ENCODE measurements around the gene MYMK. TPM values are rescaled to one million over a fixed set of nuclear protein-coding genes. Genes with fewer than 3 reads are reported as not detected.

Gene MYMK
- total RNA-seq, 1 donor from 2014 or later: 8.9 TPM

DNA sequence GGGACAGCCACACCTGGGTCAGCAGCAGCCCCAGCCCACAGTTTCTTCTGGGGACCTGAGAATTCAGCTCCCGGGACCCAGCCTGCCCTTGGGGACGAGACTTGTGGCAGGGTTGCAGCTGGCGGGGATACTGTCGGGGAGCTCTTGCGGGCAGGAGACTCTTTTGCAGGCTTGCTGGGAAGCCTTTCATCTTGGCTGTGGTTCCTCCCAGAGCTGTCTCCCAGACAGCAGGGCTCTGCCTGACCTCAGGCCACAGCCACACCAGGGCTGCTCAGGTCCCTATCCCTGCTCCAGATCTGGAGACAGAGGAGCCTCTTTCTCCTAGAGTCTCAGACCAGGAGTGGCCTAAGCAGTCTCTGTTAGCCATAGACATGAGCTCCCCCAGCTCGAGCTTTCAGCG, 4.7 kb upstream of the MYMK start:
- Histone ChIP-seq H3K9ac (ENCODE audit: low read depth in 1 of 3, low read length in 3 of 3) (no peak overlapping the region), H3K27me3 (ENCODE audit: control insufficient read depth in 3 of 3, insufficient read depth in 3 of 3, low read length in 3 of 3) (peaks cover 12 to 75% (median 17%) of the 10 kb centered on the region in 3 donors), H3K9me3 (ENCODE audit: control insufficient read depth in 3 of 3, low read length in 3 of 3) (no peaks in the 10 kb centered on the region), H3K36me3 (ENCODE audit: control insufficient read depth in 3 of 3, insufficient read depth in 3 of 3, low read length in 3 of 3) (no peaks in the 10 kb centered on the region), H3K4me1 (ENCODE audit: control insufficient read depth in 3 of 3, insufficient read depth in 3 of 3, low read length in 3 of 3) (peaks cover 45 to 49% (median 48%) of the 10 kb centered on the region in 3 donors), H3K27ac (ENCODE audit: low read depth, low read length) (peak overlapping the region; percentile 7), H3K4me3 (ENCODE audit: low read length in 3 of 3) (no peak overlapping the region)

- H3K4me3 ChIP-seq (ENCODE audit: low read length in 3 of 3): no peak overlapping the region
- no peaks in the 10 kb centered on the region for H3K9me3 ChIP-seq (ENCODE audit: control insufficient read depth in 3 of 3, low read length in 3 of 3)
- H3K36me3 ChIP-seq (ENCODE audit: control insufficient read depth in 3 of 3, insufficient read depth in 3 of 3, low read length in 3 of 3): no peaks in the 10 kb centered on the region
- peak overlapping the region in 1 of 3 donors; percentile 40 for H3K9ac ChIP-seq (ENCODE audit: low read depth in 1 of 3, low read length in 3 of 3)
- H3K27me3 ChIP-seq (ENCODE audit: control insufficient read depth in 3 of 3, insufficient read depth in 3 of 3, low read length in 3 of 3): peaks cover 12 to 71% (median 17%) of the 10 kb centered on the region in 3 donors
- H3K27ac ChIP-seq (ENCODE audit: low read depth, low read length): no peak overlapping the region
- H3K4me1 ChIP-seq (ENCODE audit: control insufficient read depth in 3 of 3, insufficient read depth in 3 of 3, low read length in 3 of 3): peaks cover 42 to 44% (median 42%) of the 10 kb centered on the region in 3 donors
These were observed 4.1 kb upstream of the MYMK start for GRCh38 chr9:133528876-133529241.

DNA sequence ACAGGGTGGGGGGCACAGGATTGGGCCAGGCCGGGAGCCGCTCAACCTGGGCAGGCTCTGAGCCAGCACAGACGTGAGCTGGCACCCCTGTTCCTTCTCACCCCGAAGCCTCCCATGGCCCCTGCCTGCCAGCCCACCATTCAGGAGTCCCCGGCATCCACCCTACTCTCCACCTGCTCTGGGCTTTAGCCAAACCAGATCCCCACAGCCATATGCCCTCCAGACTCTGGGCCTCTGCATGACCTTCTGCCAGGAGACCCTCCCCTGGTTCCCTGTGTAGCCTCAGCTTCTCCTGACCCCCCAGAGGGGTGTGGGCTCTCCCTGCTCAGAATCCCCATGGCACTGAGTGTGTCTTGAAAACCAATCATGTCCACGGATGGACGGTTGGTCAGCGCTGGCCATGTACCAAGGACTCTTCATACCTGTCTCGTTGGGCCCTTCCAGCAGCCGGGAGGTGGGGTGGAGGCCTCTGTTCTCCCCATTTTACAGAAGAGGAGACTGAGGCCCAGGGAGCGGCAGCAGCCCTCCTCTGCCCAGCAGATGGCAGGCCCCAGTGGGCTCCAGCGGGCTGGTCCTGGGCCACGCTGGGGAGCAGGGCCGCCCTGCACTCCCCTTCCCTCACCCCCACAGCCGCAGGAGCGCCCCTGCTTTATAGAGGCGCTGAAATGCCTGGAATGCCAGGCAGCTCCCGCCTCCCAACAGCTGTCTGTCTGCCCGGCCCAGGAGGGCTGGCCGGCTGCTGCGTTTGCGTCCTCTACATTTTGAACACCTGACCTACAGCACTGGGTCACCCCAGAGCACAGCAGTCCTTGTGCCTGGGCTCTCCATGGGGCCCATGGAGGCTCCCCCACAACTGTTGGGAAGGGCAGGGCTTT, 3.5 kb upstream of the MYMK start:
- peaks cover 12 to 65% (median 12%) of the 10 kb centered on the region in 3 donors for H3K27me3 ChIP-seq (ENCODE audit: control insufficient read depth in 3 of 3, insufficient read depth in 3 of 3, low read length in 3 of 3)
- peak overlapping the region in 1 of 3 donors; percentile 50 for H3K9ac ChIP-seq (ENCODE audit: low read depth in 1 of 3, low read length in 3 of 3)
- H3K4me1 ChIP-seq (ENCODE audit: control insufficient read depth in 3 of 3, insufficient read depth in 3 of 3, low read length in 3 of 3): peaks cover 36 to 37% (median 36%) of the 10 kb centered on the region in 3 donors
- no peaks in the 10 kb centered on the region for H3K36me3 ChIP-seq (ENCODE audit: control insufficient read depth in 3 of 3, insufficient read depth in 3 of 3, low read length in 3 of 3)
- H3K9me3 ChIP-seq (ENCODE audit: control insufficient read depth in 3 of 3, low read length in 3 of 3): no peaks in the 10 kb centered on the region
- H3K4me3 ChIP-seq (ENCODE audit: low read length in 3 of 3): no peak overlapping the region
- H3K27ac ChIP-seq (ENCODE audit: low read depth, low read length): peak overlapping the region; percentile 40

DNA sequence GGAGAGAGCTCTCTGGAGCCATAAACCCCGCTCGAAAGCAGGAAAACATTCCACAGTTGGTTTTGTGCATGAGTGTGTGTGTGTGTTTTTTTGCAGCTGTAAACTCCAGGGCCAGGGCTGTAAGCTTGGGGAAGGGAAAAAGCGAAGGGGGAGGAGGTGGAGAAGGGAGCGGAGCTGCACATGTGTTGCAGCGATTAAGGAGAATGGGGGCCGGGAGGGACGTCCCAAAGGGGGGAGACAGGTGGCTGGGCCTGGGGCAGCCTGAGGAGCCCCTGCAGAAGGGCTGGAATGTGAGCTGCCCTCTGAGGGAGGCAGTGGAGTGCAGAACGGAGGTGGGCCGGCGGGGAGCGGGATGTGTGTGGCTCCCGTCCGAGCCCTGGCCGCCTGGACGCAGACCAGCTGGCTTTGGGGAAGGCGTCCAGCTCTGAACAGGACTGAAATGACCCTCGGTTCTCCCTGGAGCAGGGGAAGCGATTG, 2.7 kb upstream of the MYMK start:
- Histone ChIP-seq H3K27me3 (ENCODE audit: control insufficient read depth in 3 of 3, insufficient read depth in 3 of 3, low read length in 3 of 3) (peaks cover 9 to 57% (median 12%) of the 10 kb centered on the region in 3 donors), H3K9ac (ENCODE audit: low read depth in 1 of 3, low read length in 3 of 3) (peak overlapping the region in 1 of 3 donors; percentile 50), H3K9me3 (ENCODE audit: control insufficient read depth in 3 of 3, low read length in 3 of 3) (no peaks in the 10 kb centered on the region), H3K4me1 (ENCODE audit: control insufficient read depth in 3 of 3, insufficient read depth in 3 of 3, low read length in 3 of 3) (peaks cover 30 to 35% (median 32%) of the 10 kb centered on the region in 3 donors), H3K4me3 (ENCODE audit: low read length in 3 of 3) (peak overlapping the region in 1 of 3 donors; percentile 13), H3K27ac (ENCODE audit: low read depth, low read length) (peak overlapping the region; percentile 40), H3K36me3 (ENCODE audit: control insufficient read depth in 3 of 3, insufficient read depth in 3 of 3, low read length in 3 of 3) (no peaks in the 10 kb centered on the region)

GRCh38 chr9:133526721-133527321, 2.1 kb upstream of the MYMK start:
- no peak overlapping the region for H3K9ac ChIP-seq (ENCODE audit: low read depth in 1 of 3, low read length in 3 of 3)
- peaks cover 29 to 35% (median 32%) of the 10 kb centered on the region in 3 donors for H3K4me1 ChIP-seq (ENCODE audit: control insufficient read depth in 3 of 3, insufficient read depth in 3 of 3, low read length in 3 of 3)
- H3K36me3 ChIP-seq (ENCODE audit: control insufficient read depth in 3 of 3, insufficient read depth in 3 of 3, low read length in 3 of 3): no peaks in the 10 kb centered on the region
- peaks cover 7 to 55% (median 12%) of the 10 kb centered on the region in 3 donors for H3K27me3 ChIP-seq (ENCODE audit: control insufficient read depth in 3 of 3, insufficient read depth in 3 of 3, low read length in 3 of 3)
- H3K9me3 ChIP-seq (ENCODE audit: control insufficient read depth in 3 of 3, low read length in 3 of 3): no peaks in the 10 kb centered on the region
- no peak overlapping the region for H3K4me3 ChIP-seq (ENCODE audit: low read length in 3 of 3)
- peak overlapping the region; percentile 9 for H3K27ac ChIP-seq (ENCODE audit: low read depth, low read length)

DNA sequence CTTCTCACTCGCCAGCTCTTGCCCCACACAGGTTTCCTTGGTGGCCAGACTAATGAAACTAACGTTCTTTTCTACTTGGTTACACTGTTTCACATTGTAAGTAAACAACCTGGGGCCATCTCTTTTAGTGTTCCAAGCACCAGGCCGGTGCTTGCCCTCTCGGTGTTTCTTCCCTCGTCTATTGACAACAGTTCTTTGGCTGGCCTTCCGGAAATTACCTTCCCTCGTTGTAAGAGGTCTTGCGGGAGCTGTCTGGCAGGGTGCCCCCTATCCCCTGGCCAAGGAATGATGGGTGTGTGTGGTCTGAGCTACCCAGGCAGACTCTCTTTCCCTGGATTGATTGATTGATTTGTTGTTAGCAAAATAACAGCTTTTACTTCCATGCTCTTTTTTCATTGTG, 918 bp upstream of the MYMK start:
- Histone ChIP-seq H3K4me1 (ENCODE audit: control insufficient read depth in 3 of 3, insufficient read depth in 3 of 3, low read length in 3 of 3) (peaks cover 29 to 35% (median 32%) of the 10 kb centered on the region in 3 donors), H3K27me3 (ENCODE audit: control insufficient read depth in 3 of 3, insufficient read depth in 3 of 3, low read length in 3 of 3) (peaks cover 7 to 45% (median 8%) of the 10 kb centered on the region in 3 donors), H3K9me3 (ENCODE audit: control insufficient read depth in 3 of 3, low read length in 3 of 3) (no peaks in the 10 kb centered on the region)

DNA sequence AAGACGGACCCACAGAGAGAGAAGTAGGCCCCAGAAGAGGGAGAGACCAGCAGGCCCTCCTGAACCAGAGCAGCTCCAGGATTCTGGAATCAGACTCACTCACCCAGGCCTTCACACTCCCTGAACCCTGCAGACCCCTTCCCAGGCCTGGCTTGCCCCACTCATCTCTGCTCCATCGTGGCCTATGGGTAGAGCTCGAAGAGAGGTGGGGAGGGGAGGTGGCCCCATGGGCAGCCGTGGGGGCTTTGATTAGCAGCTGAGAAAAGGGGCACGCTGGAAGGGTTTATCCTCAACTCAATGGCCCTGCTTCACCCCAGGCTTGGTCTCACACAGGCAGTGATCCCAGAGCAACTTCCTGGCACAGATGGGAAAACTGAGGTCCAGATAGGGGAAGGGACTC, 613 bp downstream of the MYMK start:
- H3K9ac ChIP-seq (ENCODE audit: low read depth in 1 of 3, low read length in 3 of 3): no peak overlapping the region
- H3K27me3 ChIP-seq (ENCODE audit: control insufficient read depth in 3 of 3, insufficient read depth in 3 of 3, low read length in 3 of 3): peaks cover 3 to 30% (median 6%) of the 10 kb centered on the region in 3 donors
- H3K27ac ChIP-seq (ENCODE audit: low read depth, low read length): no peak overlapping the region
- H3K36me3 ChIP-seq (ENCODE audit: control insufficient read depth in 3 of 3, insufficient read depth in 3 of 3, low read length in 3 of 3): no peaks in the 10 kb centered on the region
- no peak overlapping the region for H3K4me3 ChIP-seq (ENCODE audit: low read length in 3 of 3)
- H3K4me1 ChIP-seq (ENCODE audit: control insufficient read depth in 3 of 3, insufficient read depth in 3 of 3, low read length in 3 of 3): peaks cover 26 to 34% (median 29%) of the 10 kb centered on the region in 3 donors
- H3K9me3 ChIP-seq (ENCODE audit: control insufficient read depth in 3 of 3, low read length in 3 of 3): no peaks in the 10 kb centered on the region

More for the DNA sequence above, 918 bp upstream of the MYMK start:
- Histone ChIP-seq H3K4me3 (ENCODE audit: low read length in 3 of 3) (no peak overlapping the region), H3K27ac (ENCODE audit: low read depth, low read length) (no peak overlapping the region), H3K36me3 (ENCODE audit: control insufficient read depth in 3 of 3, insufficient read depth in 3 of 3, low read length in 3 of 3) (no peaks in the 10 kb centered on the region), H3K9ac (ENCODE audit: low read depth in 1 of 3, low read length in 3 of 3) (no peak overlapping the region)

DNA sequence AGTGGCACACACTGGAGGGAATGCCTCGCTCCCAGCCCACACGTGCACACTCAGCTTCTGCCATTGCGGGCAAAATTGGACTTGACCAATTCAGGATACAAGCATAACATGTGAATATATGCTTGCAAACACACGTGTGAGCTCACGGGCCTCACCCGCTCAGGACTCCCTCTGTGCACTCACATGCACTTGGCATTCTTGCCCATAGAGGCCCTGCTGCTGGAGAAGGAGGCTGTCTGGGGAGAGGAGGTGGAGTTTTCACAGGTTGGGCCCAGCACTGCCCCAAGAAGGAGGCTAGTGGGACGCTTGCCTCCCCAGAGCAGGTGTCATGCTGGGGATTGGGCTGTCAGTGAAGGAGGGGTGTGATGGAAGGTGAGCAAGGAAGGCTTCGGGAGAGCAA, 1.7 kb downstream of the MYMK start:
- H3K9me3 ChIP-seq (ENCODE audit: control insufficient read depth in 3 of 3, low read length in 3 of 3): no peaks in the 10 kb centered on the region
- no peaks in the 10 kb centered on the region for H3K36me3 ChIP-seq (ENCODE audit: control insufficient read depth in 3 of 3, insufficient read depth in 3 of 3, low read length in 3 of 3)
- H3K27me3 ChIP-seq (ENCODE audit: control insufficient read depth in 3 of 3, insufficient read depth in 3 of 3, low read length in 3 of 3): peaks cover 0 to 20% (median 0%) of the 10 kb centered on the region in 3 donors
- no peak overlapping the region for H3K27ac ChIP-seq (ENCODE audit: low read depth, low read length)
- peaks cover 15 to 24% (median 19%) of the 10 kb centered on the region in 3 donors for H3K4me1 ChIP-seq (ENCODE audit: control insufficient read depth in 3 of 3, insufficient read depth in 3 of 3, low read length in 3 of 3)
- no peak overlapping the region for H3K9ac ChIP-seq (ENCODE audit: low read depth in 1 of 3, low read length in 3 of 3)
- H3K4me3 ChIP-seq (ENCODE audit: low read length in 3 of 3): no peak overlapping the region

- no peak overlapping the region for H3K27ac ChIP-seq (ENCODE audit: low read depth, low read length)
- H3K4me3 ChIP-seq (ENCODE audit: low read length in 3 of 3): no peak overlapping the region
- peaks cover 8 to 15% (median 11%) of the 10 kb centered on the region in 3 donors for H3K4me1 ChIP-seq (ENCODE audit: control insufficient read depth in 3 of 3, insufficient read depth in 3 of 3, low read length in 3 of 3)
- H3K27me3 ChIP-seq (ENCODE audit: control insufficient read depth in 3 of 3, insufficient read depth in 3 of 3, low read length in 3 of 3): peaks cover 0 to 12% (median 0%) of the 10 kb centered on the region in 3 donors
- no peak overlapping the region for H3K9ac ChIP-seq (ENCODE audit: low read depth in 1 of 3, low read length in 3 of 3)
- no peaks in the 10 kb centered on the region for H3K36me3 ChIP-seq (ENCODE audit: control insufficient read depth in 3 of 3, insufficient read depth in 3 of 3, low read length in 3 of 3)
- H3K9me3 ChIP-seq (ENCODE audit: control insufficient read depth in 3 of 3, low read length in 3 of 3): no peaks in the 10 kb centered on the region
These were observed 2.5 kb downstream of the MYMK start for GRCh38 chr9:133522073-133522910.
